ENCODE results near the gene CUTA. TPM values are rescaled to one million over a fixed set of nuclear protein-coding genes. Genes with fewer than 3 reads are reported as not detected.
A peak's percentile ranks its signal among the peaks of the same experiment; 100 is the strongest.

CUTA gene, protein sequence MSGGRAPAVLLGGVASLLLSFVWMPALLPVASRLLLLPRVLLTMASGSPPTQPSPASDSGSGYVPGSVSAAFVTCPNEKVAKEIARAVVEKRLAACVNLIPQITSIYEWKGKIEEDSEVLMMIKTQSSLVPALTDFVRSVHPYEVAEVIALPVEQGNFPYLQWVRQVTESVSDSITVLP
- 610 and 623 TPM in 2 replicates for total RNA-seq (2014; rRNA removed; shearing (Covaris generic))

DNA sequence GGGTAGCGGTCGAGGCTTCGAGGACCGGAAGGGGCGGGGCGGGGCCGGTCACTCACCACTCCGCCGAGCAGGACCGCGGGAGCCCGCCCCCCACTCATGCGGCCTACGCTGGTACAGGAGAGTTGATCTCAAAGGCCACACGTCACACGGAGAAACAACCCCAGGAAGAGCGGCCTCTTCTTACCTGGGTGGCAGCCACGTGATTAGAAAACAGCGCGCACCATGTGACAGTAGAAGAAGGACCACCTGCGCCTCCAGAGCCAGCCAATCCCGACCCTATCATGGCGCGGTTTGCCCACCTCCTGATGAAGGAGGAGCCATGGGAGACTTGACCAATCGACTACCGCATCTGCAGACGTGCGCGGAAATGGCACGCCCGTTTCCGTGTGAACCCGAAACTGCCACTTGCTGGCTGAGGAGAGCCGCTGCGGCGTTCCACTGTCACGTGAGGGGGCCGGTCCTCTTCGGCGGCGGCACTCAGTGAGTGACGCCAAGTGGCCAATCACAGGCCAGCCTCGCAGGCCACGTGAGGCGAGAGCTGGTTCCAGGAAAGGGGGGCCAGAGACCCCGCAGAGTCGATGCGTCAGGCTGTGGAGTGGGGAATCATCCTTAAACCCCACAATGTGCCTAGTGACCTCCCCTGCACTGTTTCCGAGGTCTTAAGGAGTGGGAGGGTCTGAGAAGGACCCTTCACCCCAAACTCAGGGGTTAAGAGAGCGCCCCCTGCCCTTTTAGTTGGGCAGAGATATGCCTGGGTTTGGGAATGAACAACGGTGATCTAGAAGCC, at the start of gene CUTA:
TSS of gene CUTA (minus strand) at position 205 of the 787 bp plus-strand sequence. CDS start at position 98, 107 bp downstream.
- peak; percentile 100 for DNase-seq (ENCODE audit: low read depth)

DNA sequence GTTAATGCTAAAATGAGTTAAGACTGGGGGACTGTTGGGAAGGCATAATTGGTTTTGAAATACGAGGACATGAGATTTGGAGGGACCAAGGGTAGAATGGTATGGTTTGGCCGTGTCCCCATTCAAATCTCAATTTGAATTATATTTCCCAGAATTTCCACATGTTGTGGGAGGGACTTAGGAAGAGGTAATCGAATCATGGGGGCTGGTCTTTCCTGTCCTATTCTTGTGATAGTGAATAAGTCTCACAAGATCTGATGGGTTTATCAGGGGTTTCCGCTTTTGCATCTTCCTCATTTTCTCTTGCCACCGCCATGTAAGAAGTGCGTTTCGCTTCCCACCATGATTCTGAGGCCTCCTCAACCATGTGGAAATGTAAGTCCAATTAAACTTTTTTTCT, 49.2 kb upstream of the CUTA start:
- no peak for DNase-seq (ENCODE audit: low read depth)

DNA sequence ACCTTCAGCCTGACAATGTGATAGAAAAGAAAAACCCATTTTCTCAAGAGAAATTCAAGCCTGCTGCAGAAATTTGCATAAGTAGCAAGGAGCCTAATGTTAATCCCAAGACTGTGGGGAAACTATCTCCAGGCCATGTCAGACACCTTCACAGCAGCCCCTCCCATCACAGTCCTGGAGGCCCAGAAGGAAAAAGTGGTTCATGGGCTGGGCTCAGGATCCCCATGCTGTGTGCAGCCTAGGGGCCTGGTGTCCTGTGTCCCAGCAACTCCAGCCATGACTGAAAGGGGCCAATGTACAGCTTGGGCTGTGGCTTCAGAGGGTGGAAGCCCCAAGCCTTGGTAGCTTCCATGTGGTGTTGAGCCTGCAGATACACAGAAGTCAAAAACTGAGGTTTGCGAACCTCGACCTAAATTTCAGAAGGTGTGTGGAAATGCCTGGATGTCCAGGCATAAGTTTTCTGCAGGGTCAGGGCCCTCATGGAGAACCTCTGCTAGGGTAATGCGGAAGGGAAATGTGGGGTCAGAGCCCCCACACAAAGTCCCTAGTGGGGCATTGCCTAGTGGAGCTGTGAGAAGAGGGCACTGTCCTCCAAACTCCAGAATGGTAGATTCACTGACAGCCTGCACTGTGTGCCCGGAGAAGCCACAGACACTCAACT, 48.3 kb upstream of the CUTA start:
- DNase-seq (ENCODE audit: low read depth): no peak

DNA sequence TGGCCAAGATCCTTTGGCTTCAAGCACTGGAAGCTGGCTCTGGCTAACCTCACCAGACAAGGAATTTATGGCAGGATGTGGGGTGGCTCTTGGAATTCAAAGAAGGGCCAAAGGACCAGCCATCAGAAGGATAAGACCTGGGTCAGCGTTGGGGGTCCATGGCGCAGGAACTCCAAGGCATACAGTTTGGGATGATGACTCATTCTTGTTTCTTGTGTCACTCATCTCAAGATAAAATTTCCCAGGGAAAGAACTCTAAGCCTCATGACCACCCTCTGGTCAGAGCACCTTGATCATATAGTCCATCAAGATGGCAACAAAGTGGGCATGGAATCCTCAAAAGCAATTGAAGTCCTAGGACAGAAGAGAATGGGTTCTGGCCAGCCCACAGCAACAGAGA, 41.3 kb upstream of the CUTA start:
- DNase-seq (ENCODE audit: low read depth): no peak

DNA sequence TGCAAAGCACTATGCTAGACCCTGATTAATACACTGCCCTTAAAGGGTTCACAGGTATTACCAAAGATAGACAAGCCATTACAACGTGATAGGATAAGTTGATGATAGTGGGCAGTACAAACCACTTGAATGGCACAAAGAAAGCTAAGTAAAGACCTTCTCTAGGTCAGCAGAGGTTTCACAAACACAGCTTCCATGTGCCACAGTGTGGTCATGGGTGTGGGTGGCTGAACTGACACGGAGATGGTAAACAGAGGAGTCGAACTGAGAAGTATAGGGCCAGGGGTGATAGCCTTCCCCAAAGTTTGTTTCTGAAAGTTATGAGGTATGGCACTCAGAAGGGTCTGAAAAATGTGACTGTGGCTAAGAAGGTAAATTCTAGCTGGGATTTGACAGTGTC, 40.8 kb upstream of the CUTA start:
- DNase-seq (ENCODE audit: low read depth): no peak

DNA sequence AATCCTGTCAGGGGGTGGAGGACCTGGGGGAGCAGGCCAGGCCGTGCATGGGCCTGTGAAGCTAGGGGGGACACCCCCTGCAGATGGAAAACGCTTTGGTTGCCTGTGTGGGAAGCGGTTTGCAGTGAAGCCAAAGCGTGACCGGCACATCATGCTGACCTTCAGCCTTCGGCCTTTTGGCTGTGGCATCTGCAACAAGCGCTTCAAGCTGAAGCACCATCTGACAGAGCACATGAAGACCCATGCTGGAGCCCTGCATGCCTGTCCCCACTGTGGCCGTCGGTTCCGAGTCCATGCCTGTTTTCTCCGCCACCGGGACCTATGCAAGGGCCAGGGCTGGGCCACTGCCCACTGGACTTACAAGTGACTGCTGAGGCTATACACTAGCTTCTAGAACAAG, 38.2 kb upstream of the CUTA start:
- no peak for DNase-seq (ENCODE audit: low read depth)

DNA sequence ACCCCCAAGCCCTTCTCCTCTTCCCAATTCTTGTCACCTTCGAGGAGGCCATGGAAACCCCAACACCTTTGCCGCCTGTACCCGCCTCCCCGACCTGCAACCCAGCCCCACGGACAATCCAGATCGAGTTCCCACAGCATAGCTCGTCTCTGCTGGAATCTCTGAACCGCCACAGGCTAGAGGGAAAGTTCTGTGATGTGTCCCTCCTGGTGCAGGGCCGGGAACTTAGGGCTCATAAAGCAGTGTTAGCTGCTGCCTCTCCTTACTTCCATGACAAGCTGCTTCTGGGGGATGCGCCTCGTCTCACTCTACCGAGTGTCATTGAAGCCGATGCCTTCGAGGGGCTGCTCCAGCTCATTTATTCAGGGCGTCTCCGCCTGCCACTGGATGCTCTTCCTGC, 37.1 kb upstream of the CUTA start:
- no peak for DNase-seq (ENCODE audit: low read depth)

DNA sequence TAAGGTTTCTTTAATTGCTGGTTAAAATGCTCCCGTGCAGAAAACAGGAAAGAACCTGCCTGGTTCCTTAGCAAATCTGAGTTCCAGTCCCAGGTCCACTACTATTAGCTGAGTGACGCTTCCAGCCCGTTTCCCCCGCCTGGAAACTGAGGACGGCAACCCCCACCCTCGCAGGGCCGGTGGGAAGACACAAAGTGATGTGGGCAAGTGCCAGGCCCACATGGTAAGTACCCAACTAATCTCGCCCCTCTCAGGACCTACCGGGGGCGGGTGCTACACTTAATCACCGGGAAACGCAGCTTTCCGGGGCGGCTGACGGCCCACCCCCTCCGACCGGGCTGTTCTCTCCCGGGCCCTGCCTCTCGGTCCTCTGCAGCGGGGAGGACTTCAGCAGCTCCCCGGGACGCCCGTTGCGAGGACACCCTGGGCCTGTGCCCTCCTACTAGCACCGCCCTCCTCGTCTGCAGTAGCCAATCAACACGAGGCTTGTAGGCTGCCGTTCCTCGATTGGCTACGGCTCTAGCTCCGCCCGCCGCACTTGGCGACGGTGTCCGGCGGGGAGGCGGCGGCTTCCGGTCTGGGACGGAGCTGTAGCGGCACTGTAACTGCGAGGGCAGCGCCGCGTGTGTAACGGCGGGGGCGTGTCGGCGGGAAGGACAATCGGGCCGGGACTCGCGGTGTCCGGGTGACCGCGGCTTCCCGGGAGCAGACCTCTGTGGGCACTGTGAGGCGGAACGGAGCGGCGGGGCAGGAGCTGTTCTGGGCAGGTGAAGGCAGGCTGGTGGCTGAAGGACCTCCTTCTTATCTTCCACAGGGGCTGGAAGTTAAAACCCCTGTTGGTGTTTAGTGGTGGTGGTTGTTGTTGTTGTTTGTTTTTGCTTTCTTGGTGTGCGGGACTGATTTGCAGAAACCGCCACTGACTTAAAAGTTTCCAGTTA, 36.4 kb upstream of the CUTA start, which contains the start of gene ZBTB9:
TSS of gene ZBTB9 (plus strand) at position 568 of the 938 bp plus-strand sequence. CDS start 525 bp downstream, outside the sequence.
- peak; percentile 97 for DNase-seq (ENCODE audit: low read depth)

DNA sequence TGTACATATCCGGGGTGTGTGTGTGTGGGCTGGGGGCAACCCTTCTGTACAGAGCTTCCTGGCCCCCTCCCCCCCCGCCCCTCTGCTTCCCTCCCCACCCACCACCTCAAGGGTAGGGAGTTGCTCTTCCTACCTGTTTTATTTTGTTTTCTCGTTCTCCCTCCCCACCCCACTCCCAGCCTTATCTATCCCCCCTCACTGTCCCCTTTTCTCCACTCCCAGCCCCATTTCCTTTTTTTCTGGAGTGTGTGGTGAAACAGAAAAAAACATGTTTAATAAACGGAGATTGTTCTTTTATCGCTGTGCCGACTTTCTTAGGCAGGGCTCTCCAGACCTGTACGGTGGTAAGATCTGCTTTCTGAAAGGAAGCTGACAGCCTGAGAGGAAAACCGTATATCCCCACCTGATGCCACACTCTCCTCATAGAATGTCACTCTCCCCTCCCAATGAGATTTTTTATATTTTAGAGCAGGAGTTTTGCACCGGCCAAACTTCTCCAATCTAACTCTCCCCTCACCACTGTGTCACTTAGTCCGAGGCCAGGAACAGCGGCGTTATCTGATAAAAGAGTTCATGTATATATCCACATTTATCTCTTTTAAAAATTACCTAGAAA, 35.6 kb upstream of the CUTA start:
- DNase-seq (ENCODE audit: low read depth): peak; percentile 28

DNA sequence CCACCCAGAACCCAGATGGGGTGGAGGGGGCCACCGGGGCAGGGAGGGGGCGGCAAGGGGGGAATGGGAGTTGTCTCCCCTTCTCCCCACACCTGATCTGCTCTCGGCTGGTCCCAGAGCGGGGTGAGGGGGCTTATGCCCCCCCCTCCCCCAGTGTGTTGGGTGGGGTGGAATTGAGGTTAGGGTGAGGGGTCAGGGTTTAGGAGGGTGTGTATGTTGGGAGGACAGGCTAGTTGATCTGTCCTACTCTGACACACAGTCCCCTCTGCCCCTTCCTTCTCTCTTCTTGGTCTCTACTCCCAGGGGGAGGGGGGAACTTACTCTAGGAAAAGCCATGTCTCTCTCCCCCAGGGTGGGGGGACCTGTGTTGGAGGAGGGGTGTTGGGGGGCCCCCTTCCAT, 34.6 kb upstream of the CUTA start:
- no peak for DNase-seq (ENCODE audit: low read depth)

DNA sequence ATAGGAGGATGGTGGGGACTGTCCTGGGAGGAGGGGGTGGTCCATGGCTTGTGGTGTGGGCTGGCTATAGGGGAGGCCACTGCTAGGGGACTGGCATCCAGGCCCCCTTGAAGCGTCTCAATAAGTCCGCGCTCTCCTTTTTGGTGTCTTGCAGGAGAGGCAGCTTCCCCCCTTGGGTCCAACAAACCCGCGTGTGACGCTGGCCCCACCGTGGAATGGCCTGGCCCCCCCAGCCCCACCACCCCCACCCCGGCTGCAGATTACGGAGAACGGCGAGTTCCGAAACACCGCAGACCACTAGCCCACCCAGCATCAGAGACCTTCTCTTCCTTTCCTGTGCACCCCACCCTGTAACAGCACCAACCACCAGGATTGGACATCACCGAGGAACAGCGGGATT, 33.7 kb upstream of the CUTA start:
- no peak for DNase-seq (ENCODE audit: low read depth)

DNA sequence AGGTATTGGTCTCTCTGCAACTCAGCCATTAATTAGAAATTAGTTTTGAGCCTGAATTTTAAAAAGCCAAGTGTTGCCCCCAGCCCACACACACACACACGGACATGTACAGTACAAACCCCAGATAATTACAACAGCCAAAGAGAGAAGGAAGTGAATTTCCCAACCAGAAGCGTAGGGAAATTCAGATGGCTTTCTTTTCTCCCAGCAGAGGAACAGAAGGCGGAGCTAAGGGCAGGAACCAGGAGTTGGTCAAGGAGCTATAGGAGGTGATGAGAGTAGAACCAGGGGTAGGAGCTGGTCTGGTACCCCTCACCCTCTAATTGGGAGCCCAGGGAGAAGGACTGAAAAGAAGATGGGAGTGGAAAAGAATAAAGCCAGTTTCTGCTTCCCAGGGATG, 32.5 kb upstream of the CUTA start:
- no peak for DNase-seq (ENCODE audit: low read depth)

DNA sequence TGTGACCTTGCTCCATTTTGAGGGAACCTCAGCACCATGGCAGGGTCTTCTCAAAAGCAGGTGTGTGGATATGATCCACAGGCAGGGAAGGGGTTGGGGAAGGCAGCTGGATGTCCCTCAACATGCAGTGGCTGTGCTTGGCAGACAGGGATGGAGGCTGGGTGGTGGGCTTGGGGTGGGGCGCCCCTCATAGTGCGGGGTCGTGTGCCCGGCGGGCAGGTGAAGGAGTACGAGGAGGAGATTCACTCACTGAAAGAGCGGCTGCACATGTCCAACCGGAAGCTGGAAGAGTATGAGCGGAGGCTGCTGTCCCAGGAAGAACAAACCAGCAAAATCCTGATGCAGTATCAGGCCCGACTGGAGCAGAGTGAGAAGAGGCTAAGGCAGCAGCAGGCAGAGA, 28.4 kb upstream of the CUTA start:
- DNase-seq (ENCODE audit: low read depth): no peak

DNA sequence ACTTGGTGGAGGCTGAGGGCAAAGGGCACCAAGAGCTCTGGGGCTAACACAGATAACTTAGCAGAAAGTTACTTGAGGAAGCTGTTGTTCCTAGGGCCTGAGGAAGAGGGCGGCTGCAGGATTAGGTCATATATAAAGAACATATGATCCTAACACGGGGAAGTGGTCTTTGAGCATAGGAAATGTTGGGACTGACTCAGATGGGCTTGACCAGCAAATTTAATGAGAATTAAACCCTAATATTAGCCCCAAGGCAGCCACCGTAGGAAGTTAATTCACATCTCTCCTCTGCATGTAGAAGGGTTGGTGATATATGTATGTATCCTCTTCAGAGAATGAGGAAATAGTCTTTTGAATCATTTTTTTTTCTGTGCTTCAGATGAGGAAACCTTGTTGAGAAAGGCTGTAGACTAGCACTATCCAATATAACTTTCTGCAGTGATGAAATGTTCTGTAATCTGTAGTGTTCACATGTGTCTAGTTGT, 27.3 kb upstream of the CUTA start:
- DNase-seq (ENCODE audit: low read depth): no peak

DNA sequence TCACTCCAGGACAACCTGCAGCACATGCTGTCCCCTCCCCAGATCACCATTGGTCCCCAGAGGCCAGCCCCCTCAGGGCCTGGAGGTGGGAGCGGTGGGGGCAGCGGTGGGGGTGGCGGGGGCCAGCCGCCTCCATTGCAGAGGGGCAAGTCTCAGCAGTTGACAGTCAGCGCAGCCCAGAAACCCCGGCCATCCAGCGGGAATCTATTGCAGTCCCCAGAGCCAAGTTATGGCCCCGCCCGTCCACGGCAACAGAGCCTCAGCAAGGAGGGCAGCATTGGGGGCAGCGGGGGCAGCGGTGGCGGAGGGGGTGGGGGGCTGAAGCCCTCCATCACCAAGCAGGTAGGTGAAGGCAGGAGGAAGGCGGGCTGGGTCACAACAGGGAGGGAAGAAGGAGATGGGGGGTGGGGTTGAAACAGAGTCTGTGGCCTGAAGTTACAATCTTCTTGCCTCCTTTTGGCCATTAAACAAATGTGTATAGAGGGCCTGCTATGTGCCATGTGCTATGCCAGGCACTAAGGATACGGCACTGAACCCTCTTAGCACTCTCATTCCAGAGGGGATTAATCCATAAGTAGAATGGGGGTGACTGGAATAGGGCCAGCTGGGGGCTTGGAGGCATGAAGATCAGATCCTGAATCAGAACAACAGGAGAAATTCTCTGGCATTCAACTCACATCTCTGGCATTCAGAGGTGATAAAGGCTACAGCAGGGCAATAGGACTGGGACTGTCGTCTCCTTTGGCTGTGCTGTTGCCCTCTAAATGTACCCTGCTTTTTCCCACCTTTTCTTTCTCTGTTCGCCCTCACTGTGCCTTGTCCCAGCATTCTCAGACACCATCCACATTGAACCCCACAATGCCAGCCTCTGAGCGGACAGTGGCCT, 26.0 kb upstream of the CUTA start:
- DNase-seq (ENCODE audit: low read depth): no peak

DNA sequence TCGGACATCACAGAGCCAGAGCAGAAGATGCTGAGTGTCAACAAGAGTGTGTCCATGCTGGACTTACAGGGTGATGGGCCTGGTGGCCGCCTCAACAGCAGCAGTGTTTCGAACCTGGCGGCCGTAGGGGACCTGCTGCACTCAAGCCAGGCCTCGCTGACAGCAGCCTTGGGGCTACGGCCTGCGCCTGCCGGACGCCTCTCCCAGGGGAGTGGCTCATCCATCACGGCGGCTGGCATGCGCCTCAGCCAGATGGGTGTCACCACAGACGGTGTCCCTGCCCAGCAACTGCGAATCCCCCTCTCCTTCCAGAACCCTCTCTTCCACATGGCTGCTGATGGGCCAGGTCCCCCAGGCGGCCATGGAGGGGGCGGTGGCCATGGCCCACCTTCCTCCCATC, 25.1 kb upstream of the CUTA start:
- no peak for DNase-seq (ENCODE audit: low read depth)

DNA sequence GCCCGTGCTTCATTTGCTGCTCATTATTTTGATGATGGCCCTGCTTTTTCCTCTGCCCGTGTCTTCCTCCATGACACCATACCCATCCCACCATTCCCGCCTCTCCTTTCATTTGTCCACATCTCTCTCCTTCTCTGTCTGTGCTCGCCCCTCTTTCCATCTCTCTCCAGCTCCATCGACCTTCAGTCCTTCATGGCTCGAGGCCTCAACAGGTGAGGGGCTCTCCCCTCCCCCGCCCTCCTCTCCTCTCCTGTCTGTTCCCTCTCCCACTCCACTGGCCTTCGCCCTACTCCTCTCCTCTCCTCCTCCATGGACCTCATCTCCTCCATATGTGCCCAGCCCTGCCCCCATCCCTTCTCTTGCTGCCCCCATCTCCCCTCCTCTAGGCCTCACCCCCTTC, 24.4 kb upstream of the CUTA start:
- DNase-seq (ENCODE audit: low read depth): no peak

DNA sequence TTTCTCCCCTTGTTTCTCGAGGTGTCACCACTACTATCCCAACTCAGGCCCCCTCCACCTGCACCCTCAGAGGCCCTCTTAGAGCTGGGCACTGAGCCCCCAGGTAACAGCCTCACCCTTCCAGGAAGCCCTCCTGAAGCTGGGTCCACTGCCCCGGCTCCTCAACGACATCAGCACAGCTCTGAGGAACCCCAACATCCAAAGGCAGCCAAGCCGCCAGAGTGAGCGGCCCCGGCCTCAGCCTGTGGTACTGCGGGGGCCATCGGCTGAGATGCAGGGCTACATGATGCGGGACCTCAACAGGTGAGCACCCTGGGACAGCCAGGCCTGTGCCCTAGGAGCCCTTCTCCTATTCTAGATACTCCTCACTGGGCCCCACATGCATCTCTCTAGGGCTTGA, 23.6 kb upstream of the CUTA start:
- no peak for DNase-seq (ENCODE audit: low read depth)

DNA sequence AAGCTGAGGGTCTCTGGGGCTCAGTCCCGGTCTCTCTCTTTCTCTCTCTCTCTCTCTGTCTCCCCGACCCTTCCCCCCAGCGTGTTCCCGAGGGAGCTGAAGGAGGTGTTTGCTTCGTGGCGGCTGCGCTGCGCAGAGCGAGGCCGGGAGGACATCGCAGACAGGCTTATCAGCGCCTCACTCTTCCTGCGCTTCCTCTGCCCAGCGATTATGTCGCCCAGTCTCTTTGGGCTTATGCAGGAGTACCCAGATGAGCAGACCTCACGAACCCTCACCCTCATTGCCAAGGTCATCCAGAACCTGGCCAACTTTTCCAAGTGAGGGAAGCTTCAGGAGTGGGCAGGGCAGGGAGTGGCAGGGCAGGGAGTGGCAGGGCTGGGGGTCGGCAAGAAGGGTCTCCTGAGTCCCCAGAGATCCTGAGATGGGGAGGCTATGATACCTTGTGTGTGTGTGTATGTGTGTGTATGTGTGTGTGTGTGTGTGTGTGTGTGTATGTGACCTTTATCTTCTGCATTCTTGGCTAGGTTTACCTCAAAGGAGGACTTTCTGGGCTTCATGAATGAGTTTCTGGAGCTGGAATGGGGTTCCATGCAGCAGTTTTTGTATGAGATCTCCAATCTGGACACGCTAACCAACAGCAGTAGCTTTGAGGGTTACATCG, 22.9 kb upstream of the CUTA start:
- no peak for DNase-seq (ENCODE audit: low read depth)

Measured in M059J (cell line).